Activated B cell treated with CpG ODN at 0.5 μM for 24 hours (primary cell): ENCODE data around the gene GJC2. TPM values are rescaled to one million over a fixed set of nuclear protein-coding genes. Genes with fewer than 3 reads are reported as not detected.

Experiments
- ATAC-seq: fragments of 200-7000 bp; cut with Tn5 transposase; one replicate; pipeline ENCODE4 v1.10.0; 2021; ENCODE audit warnings: low read depth, mild to moderate bottlenecking, moderate library complexity
- CTCF ChIA-PET: fragments of 350-600 bp; sonication (Branson Sonifier 250); formaldehyde crosslinking; loops from one replicate; lab custom pipeline; 2021; ENCODE audit warnings: antibody characterized with exemption; lab: Charles Lee
- POLR2A ChIA-PET: fragments of 350-600 bp; sonication (Branson Sonifier 250); formaldehyde crosslinking; loops from one replicate; lab custom pipeline; 2021; ENCODE audit warnings: antibody characterized with exemption; lab: Charles Lee
- DNase-seq: peaks from one replicate; pipeline ENCODE4 v3.0.0; 2022
- H3K27ac Mint-ChIP-seq: one replicate; pipeline ENCODE4 v1.8.0; 2020; ENCODE audit warnings: mixed read lengths
- H3K27me3 Mint-ChIP-seq: one replicate; pipeline ENCODE4 v1.8.0; 2021; ENCODE audit warnings: mixed read lengths
- H3K36me3 Mint-ChIP-seq: one replicate; pipeline ENCODE4 v1.8.0; 2021; ENCODE audit warnings: low read depth, mixed read lengths
- H3K4me1 Mint-ChIP-seq: one replicate; pipeline ENCODE4 v1.8.0; 2021; ENCODE audit warnings: mixed read lengths
- H3K4me3 Mint-ChIP-seq: one replicate; pipeline ENCODE4 v1.8.0; 2020; ENCODE audit warnings: mild to moderate bottlenecking, mixed read lengths
- H3K9me3 Mint-ChIP-seq: one replicate; pipeline ENCODE4 v1.8.0; 2020; ENCODE audit warnings: mixed read lengths
- intact Hi-C: fragments of 100-400 bp; cut with micrococcal nuclease; formaldehyde crosslinking; loops from one replicate; pipeline ENCODE4 v1.15.1; 2024
- total RNA-seq: library from RNA; stranded (reverse); gene quantifications from 2 replicates; pipeline ENCODE4 v1.2.3, GENCODE V29; 2022
- TF ChIP-seq, protein P1 (sequence below): fragments of 200-600 bp; IDR thresholded peaks from one replicate; pipeline ENCODE4 v1.8.0; 2022; ENCODE audit warnings: antibody characterized with exemption, mild to moderate bottlenecking

GJC2 gene
- total RNA-seq, 1 donor from 2014 or later: 0.35 TPM

DNA sequence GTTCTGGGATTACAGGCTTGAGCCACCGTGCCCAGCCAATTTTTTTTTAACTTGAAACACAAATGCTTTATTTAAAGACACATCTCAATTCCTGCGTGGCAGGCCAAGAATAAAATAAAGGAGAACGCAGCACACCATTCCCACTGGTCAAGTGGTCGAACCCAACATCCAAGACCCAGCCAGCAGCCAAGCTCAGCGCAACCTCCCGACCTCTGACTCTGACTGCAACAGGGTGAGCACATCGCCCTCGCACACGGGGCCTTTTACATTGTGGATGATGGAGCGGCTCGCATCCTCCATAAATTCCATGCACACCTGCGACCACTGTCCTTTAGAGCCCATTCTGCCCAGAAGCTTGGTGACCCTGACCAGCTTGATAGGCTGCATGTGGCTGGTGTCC is 15.1 kb upstream of the GJC2 start:
- Mint-ChIP-seq H3K9me3 (no peaks in the 10 kb centered on the region), H3K27me3 (peaks cover 2% of the 10 kb centered on the region), H3K36me3 (peaks cover 1% of the 10 kb centered on the region), H3K27ac (no peak overlapping the region), H3K4me1 (peaks cover 33% of the 10 kb centered on the region), H3K4me3 (no peak overlapping the region)
- intact Hi-C loops: loop anchor here (5.0 kb wide), 2 partner anchors 143 to 368 kb away; no protein-coding TSS in a partner anchor
- TF ChIP-seq, protein P1, sequence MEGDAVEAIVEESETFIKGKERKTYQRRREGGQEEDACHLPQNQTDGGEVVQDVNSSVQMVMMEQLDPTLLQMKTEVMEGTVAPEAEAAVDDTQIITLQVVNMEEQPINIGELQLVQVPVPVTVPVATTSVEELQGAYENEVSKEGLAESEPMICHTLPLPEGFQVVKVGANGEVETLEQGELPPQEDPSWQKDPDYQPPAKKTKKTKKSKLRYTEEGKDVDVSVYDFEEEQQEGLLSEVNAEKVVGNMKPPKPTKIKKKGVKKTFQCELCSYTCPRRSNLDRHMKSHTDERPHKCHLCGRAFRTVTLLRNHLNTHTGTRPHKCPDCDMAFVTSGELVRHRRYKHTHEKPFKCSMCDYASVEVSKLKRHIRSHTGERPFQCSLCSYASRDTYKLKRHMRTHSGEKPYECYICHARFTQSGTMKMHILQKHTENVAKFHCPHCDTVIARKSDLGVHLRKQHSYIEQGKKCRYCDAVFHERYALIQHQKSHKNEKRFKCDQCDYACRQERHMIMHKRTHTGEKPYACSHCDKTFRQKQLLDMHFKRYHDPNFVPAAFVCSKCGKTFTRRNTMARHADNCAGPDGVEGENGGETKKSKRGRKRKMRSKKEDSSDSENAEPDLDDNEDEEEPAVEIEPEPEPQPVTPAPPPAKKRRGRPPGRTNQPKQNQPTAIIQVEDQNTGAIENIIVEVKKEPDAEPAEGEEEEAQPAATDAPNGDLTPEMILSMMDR: no peak
- ATAC-seq: no peak
- no peak for DNase-seq
- ChIA-PET CTCF (interaction anchor here (5.0 kb wide), 1 partner anchor 31 kb away, joined by 20 read pairs; the partner anchor contains the start of gene IBA57), POLR2A (no interaction called here)

DNA sequence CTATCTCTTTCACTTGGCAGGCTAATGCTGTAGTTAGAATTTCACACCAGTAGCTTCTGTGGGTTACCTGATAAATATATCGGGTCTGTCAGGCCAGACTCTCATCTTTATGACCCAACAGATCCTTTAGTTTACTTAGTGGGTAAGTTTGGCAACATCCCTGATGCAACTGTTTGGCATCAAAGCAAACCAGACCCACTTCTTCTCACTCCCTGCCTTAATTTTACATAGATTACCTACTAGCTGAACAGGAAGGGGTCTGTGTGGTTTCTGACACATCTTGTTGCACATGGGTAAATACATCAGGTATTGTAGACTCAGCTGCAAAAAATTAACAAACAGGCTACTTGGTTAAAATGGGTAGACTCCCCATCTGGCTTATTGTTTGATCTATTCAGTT is 12.8 kb upstream of the GJC2 start:
- no peak for ATAC-seq
- H3K27me3 Mint-ChIP-seq: no peaks in the 10 kb centered on the region
- H3K9me3 Mint-ChIP-seq: no peaks in the 10 kb centered on the region
- H3K4me1 Mint-ChIP-seq: peaks cover 46% of the 10 kb centered on the region
- intact Hi-C loops: no loop called here
- CTCF ChIA-PET: interaction anchor here (1.0 to 5.0 kb wide), 3 partner anchors 29 to 364 kb away, joined by 3 to 20 read pairs (median 7); partner anchors contain the start of gene IBA57
- POLR2A ChIA-PET: interaction anchor here (0.6 to 5.1 kb wide), 4 partner anchors 29 to 423 kb away, joined by 3 to 134 read pairs (median 4); partner anchors contain the start of gene IBA57
- peaks cover 5% of the 10 kb centered on the region for H3K36me3 Mint-ChIP-seq
- TF ChIP-seq, protein P1: no peak
- H3K4me3 Mint-ChIP-seq: no peak overlapping the region
- H3K27ac Mint-ChIP-seq: peak overlapping the region; percentile 99
- no peak for DNase-seq

DNA sequence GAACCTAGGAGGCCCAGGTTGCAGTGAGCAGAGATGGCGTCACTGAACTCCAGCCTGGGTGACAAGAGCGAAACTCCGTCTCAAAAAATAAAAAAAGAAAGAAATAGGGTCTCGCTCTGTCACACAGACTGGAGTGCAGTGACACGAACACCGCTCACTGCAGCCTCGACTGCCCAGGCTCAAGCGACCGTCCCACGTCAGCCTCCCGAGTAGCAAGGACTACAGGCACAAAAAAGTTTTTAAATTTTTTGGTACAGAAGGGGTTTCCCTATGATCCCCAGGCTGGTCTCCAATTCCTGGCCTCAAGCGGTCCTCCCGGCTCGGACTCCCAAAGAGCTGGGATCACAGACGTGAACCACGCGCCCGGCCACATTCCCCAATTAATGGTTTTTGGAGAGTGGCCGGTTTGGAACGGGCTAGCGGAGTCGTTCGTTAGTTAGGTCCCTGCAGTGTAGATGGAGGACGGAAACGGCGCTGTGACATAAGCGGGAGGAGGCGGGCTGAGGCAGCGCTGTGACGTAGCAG is 10.3 kb upstream of the GJC2 start:
- Mint-ChIP-seq H3K36me3 (peaks cover 5% of the 10 kb centered on the region), H3K4me1 (peaks cover 71% of the 10 kb centered on the region), H3K27ac (peak overlapping the region; percentile 99), H3K4me3 (peak overlapping the region; percentile 96), H3K27me3 (no peaks in the 10 kb centered on the region), H3K9me3 (no peaks in the 10 kb centered on the region)
- ChIA-PET POLR2A (interaction anchor here (0.9 to 5.1 kb wide), 6 partner anchors 26 to 347 kb away, joined by 3 to 134 read pairs (median 8); partner anchors contain the start of genes ARF1, IBA57, MRPL55 and RNF187), CTCF (interaction anchor here (5.0 kb wide), 1 partner anchor 26 kb away, joined by 20 read pairs; the partner anchor contains the start of gene IBA57)
- intact Hi-C loops: loop anchor here (1.0 kb wide), 1 partner anchor 57 kb away; the partner anchor contains the start of gene ARF1
- DNase-seq: no peak
- no peak for ATAC-seq
- TF ChIP-seq, protein P1: no peak

DNA sequence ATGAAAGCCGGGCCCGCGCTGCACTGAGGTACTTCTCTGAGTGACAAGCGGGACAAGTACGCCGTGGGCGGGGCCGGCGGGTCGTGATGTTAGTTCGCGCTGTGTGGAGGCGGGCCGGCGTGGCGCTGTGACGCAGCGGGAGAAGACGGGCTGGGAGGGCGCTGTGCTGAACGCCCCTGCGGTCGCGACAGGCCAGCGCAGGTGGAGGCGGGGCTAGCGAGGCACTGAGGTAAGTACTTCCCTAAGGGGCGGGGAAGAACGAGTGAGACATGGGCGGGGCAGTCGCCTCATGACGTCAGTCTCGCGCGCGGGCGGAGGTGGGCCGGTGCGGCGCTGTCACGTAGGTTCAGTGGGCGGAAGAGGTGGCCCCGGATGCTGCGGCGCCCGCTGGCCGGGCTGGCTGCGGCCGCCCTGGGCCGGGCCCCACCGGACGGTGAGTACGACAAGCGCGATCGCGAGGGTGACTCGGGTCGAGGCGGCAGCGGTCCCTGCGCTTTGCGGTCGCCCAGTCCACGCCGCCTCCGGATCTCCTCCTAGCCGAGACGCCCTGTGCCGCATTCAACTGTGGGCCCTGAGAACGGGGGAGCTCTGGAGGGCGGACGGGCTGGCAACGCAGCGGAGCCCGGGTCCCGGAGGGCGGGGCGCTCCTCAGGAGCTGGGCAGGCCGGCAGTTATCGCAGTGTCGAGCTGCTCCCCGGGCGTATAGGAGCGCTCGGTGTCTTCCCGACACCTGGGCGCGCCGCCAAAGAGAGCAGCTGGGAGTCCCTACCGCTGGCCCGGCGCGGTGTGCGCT is 9.6 kb upstream of the GJC2 start, which contains the start of gene GUK1:
Gene GUK1 (plus strand): TSS at position 349 of the 793 bp plus-strand sequence. CDS start 24 bp downstream, at position 373.
- H3K4me3 Mint-ChIP-seq: peak within 1 kb of the TSS; percentile 96
- intact Hi-C loops: loop anchor here (1.0 to 2.0 kb wide), 10 partner anchors 25 to 353 kb away; partner anchors contain the start of genes ARF1, C1orf35, IBA57 and MRPL55
- DNase-seq (peak; percentile 99), ATAC-seq (peak; percentile 92)
- POLR2A ChIA-PET: interaction anchor here (0.6 to 5.1 kb wide), 11 partner anchors 10 to 360 kb away, joined by 3 to 134 read pairs (median 4); partner anchors contain the start of genes ARF1, IBA57, MRPL55 and TRIM11
- peak within 1 kb of the TSS; percentile 99 for H3K27ac Mint-ChIP-seq
- TF ChIP-seq, protein P1: no peak
- CTCF ChIA-PET: interaction anchor here (1.4 kb wide), 1 partner anchor 25 kb away, joined by 12 read pairs; the partner anchor contains the start of gene IBA57
- peaks cover 5% of the 10 kb centered on the region for H3K36me3 Mint-ChIP-seq
- peaks cover 71% of the 10 kb centered on the region for H3K4me1 Mint-ChIP-seq
- no peaks in the 10 kb centered on the region for H3K27me3 Mint-ChIP-seq
- no peaks in the 10 kb centered on the region for H3K9me3 Mint-ChIP-seq
